ENCODE data around the gene KNSTRN.
A peak's percentile ranks its signal among the peaks of the same experiment; 100 is the strongest.

The KNSTRN gene

DNA sequence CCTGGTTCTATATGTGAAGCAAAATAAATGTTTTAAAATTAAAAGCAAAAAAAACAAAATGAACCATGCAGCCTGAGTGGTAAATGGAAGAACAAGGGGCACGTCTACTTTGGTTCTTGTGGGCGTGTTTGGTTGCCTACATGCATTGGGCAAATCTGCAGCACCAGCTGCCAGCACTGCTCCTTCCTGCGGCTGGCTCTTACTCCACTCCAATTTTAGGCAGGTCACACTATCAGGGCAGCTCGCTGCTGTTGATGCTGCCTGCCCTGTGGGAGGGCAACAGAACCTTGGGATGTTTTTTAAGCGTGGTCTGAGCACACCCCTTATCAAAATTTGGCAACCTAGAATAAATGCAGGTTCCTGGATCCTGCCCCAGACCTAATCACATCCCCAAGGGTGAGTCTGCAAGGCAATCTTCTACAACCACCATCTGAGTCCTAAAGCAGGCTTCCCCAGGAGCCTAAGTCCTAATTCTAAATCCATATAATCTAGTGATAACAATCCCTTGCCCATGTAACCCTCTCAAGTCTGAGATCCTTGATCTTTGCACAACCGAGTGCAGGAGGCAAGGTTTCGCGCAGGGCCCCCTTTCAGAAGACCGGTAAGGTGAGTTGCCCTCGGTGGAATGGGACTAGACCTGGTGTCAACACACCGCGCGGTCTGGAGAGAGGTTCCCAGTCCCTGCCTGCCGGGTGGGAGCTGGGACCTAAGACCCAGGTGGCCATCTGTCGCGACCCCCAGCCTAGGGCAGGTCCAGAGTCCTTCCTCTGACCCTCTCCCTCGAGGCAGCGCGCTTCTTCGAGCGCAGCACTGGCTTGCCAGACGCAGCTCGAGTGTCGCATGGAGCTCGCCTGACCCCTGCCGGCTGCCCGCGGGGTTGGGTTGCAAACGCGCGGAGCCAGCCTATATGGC, 39.0 kb downstream of the KNSTRN start:
- TF ChIP-seq USF1 (IDR thresholded peaks at IDR 0.05) (no peak; the same call in 1 of the 2 replicates), TEAD4 (IDR thresholded peaks at IDR 0.05) (no peak), EP300 (IDR thresholded peaks at IDR 0.05; ENCODE audit: borderline replicate concordance) (no peak), NFIC (IDR thresholded peaks at IDR 0.05) (no peak), FOXM1 (IDR thresholded peaks at IDR 0.05; ENCODE audit: borderline replicate concordance, low read depth) (no peak), TAF1 (IDR thresholded peaks at IDR 0.05; ENCODE audit: low read depth) (no peak), RAD21 (IDR thresholded peaks at IDR 0.05; ENCODE audit: low read depth) (peak; percentile 91)
- TF ChIP-seq, protein P1, sequence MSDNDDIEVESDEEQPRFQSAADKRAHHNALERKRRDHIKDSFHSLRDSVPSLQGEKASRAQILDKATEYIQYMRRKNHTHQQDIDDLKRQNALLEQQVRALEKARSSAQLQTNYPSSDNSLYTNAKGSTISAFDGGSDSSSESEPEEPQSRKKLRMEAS (IDR thresholded peaks at IDR 0.05): peak; percentile 69

DNA sequence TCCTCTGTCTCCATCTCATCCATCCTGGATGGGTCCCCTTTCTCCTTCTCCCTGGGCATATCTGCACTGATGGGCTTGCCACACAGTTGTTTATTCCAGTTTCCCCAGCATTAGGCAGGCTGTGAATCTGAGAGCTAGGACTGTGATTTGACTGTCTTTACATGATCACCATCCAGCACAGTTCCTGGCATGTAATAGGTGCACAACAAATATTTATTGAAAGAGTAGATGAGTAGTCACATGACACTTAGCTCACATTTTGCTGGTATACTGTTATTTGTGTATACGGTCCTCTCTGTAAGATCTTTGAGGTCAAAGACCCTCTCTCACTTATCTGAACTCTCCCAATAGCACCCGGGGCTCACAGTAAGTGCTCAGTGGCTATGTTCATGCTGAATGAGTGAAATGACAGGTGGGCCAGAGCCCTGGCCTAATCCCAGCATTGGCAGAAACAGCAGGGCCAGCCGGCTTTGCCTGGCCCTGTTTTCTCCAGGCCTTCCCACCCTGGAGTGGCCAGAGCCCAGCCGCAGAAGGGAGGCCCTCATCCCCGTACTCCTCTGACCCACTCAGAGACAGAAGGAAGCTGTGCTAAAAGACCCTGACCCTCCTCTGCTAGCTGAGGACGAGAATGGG, 42.1 kb downstream of the KNSTRN start:
- TF ChIP-seq RAD21 (IDR thresholded peaks at IDR 0.05; ENCODE audit: low read depth) (no peak), EP300 (IDR thresholded peaks at IDR 0.05; ENCODE audit: borderline replicate concordance) (no peak), CEBPB (IDR thresholded peaks at IDR 0.05) (no peak), ZBTB7A (IDR thresholded peaks at IDR 0.05; ENCODE audit: low read depth) (no peak), REST (IDR thresholded peaks at IDR 0.05; ENCODE audit: low read depth) (no peak), USF1 (IDR thresholded peaks at IDR 0.05) (no peak), CREB1 (IDR thresholded peaks at IDR 0.05; ENCODE audit: low read depth) (no peak), TAF1 (IDR thresholded peaks at IDR 0.05; ENCODE audit: low read depth) (no peak)

DNA sequence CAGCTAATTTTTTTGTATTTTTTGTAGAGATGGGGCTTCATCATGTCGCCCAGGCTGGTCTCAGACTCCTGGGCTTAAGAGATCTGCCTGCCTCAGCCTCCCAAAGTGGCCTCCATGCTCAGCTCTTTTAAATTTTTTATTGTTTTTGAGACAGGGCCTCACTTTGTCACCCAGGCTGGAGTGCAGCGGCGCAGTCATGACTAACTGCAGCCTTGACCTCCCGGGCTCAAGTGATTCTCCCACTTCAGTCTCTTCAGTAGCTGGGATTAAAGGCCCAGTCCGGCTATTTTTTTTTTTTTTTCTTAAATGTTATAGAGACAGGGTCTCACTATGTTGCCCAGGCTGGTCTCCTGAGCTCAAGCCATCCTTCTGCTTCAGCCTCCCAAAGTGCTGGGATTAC, 43.2 kb downstream of the KNSTRN start:
- no peak for TF ChIP-seq TCF12 (IDR thresholded peaks at IDR 0.05; ENCODE audit: low read depth)
- no peak for TF ChIP-seq NFIC (IDR thresholded peaks at IDR 0.05)
- TF ChIP-seq CREB1 (IDR thresholded peaks at IDR 0.05; ENCODE audit: low read depth): no peak
- no peak for TF ChIP-seq EP300 (IDR thresholded peaks at IDR 0.05; ENCODE audit: borderline replicate concordance)
- TF ChIP-seq, protein P1 (IDR thresholded peaks at IDR 0.05): no peak
- no peak for TF ChIP-seq TEAD4 (IDR thresholded peaks at IDR 0.05)
- TF ChIP-seq RAD21 (IDR thresholded peaks at IDR 0.05; ENCODE audit: low read depth): no peak
- TF ChIP-seq YY1 (IDR thresholded peaks at IDR 0.05; ENCODE audit: low read depth): no peak
- no peak for TF ChIP-seq EGR1 (IDR thresholded peaks at IDR 0.05)
- TF ChIP-seq CEBPB (IDR thresholded peaks at IDR 0.05): no peak
- no peak for TF ChIP-seq TAF1 (IDR thresholded peaks at IDR 0.05; ENCODE audit: low read depth)
- no peak for TF ChIP-seq USF1 (IDR thresholded peaks at IDR 0.05)
- no peak for TF ChIP-seq FOXM1 (IDR thresholded peaks at IDR 0.05; ENCODE audit: borderline replicate concordance, low read depth)
- TF ChIP-seq ZBTB7A (IDR thresholded peaks at IDR 0.05; ENCODE audit: low read depth): no peak
- no peak for TF ChIP-seq REST (IDR thresholded peaks at IDR 0.05; ENCODE audit: low read depth)

DNA sequence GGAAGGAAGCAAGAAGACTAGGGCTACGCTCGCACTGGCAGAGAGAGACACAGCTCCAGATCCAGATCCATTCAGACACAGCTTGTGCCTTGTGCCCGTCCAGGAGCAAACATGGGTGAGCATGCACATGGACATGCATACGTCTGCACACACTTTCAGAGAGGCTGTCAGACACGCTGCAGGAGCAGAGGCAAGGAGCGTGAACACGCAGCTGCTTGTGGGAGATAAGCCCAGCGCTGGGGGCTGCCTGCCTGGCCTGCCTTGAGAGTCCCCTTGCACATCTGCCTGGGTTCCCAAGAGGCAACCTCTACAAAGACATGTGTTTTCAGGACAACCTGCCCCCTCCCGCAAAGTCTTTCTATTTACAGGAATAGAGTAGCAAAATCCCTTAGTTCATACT, 44.7 kb downstream of the KNSTRN start:
- no peak for TF ChIP-seq YY1 (IDR thresholded peaks at IDR 0.05; ENCODE audit: low read depth)
- TF ChIP-seq FOXM1 (IDR thresholded peaks at IDR 0.05; ENCODE audit: borderline replicate concordance, low read depth): no peak

DNA sequence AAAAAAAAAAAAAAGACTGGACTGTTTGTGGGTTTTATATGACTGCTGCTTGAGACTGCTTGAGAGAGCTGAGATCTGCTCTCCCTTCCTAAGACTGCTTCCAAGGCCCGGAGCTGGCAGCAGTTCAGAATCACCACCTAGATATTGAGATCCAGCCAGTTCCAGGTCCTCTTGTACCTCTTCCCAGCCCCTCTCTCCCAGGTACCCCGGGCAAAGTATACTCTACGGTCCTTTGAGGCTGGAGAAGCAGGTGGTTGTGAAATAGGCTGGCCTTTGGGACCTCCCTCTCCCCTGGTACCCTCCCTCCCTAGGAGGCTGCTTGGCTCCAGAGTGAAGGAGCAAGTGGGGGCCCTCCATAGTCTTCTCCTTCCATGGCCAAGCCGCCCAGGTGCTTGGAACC, 45.7 kb downstream of the KNSTRN start:
- no peak for TF ChIP-seq FOXM1 (IDR thresholded peaks at IDR 0.05; ENCODE audit: borderline replicate concordance, low read depth)
- TF ChIP-seq RAD21 (IDR thresholded peaks at IDR 0.05; ENCODE audit: low read depth): no peak
- no peak for TF ChIP-seq TAF1 (IDR thresholded peaks at IDR 0.05; ENCODE audit: low read depth)
- no peak for TF ChIP-seq EP300 (IDR thresholded peaks at IDR 0.05; ENCODE audit: borderline replicate concordance)
- TF ChIP-seq EGR1 (IDR thresholded peaks at IDR 0.05): no peak
- TF ChIP-seq CREB1 (IDR thresholded peaks at IDR 0.05; ENCODE audit: low read depth): no peak
